Tibial nerve (tissue), 4 donors: ENCODE results near the gene GNAT1. TPM values are rescaled to one million over a fixed set of nuclear protein-coding genes. Genes with fewer than 3 reads are reported as not detected.

Experiments
- DNase-seq, 2 donors: peaks; one replicate each; pipeline ENCODE4 v3.0.0-alpha.2; 2019; ENCODE audit warnings: low spot score in 2 of 2
- H3K27ac ChIP-seq, 4 donors: fragments of 200-600 bp; sonication (generic) in 3 of 4; one replicate each; pipeline ENCODE4 v1.5.1; 2017 to 2019; ENCODE audit warnings: mild to moderate bottlenecking in 1 of 4
- H3K27me3 ChIP-seq, 2 donors: fragments of 200-600 bp; sonication (generic) in 1 of 2; one replicate each; pipeline versions ENCODE4 v1.5.1 to v1.6.0; 2017 to 2019
- H3K36me3 ChIP-seq, 3 donors: fragments of 200-600 bp; sonication (generic); one replicate each; pipeline ENCODE4 v1.5.1; 2018 to 2019
- H3K4me1 ChIP-seq, 4 donors: fragments of 200-600 bp; sonication (generic) in 3 of 4; one replicate each; pipeline ENCODE4 v1.5.1; 2017 to 2019
- H3K4me3 ChIP-seq, 4 donors: fragments of 200-600 bp; sonication (generic) in 3 of 4; one replicate each; pipeline ENCODE4 v1.5.1; 2017 to 2019; ENCODE audit warnings: mild to moderate bottlenecking in 1 of 4, moderate library complexity in 1 of 4
- H3K9me3 ChIP-seq, 4 donors: fragments of 200-600 bp; sonication (generic) in 3 of 4; one replicate each; pipeline ENCODE4 v1.5.1; 2017 to 2019
- EP300 ChIP-seq, 2 donors: sonication (generic); formaldehyde crosslinking; IDR thresholded peaks; one replicate each; pipeline ENCODE4 v1.6.1; 2017; ENCODE audit warnings: antibody characterized with exemption in 2 of 2, mild to moderate bottlenecking in 1 of 2
- POLR2A ChIP-seq, 2 donors: fragments of 450-650 bp; IDR thresholded peaks; one replicate each; pipeline ENCODE4 v1.6.1; 2017; ENCODE audit warnings: antibody characterized with exemption in 2 of 2, mild to moderate bottlenecking in 2 of 2, moderate library complexity in 2 of 2
- WGBS, 2 donors: methylation state at CpG; one replicate each; pipeline ENCODE4 v1.1.5; 2018; 5-methylcytosine and 5-hydroxymethylcytosine counted together
- total RNA-seq, 4 donors: library from RNA; depleted of rRNA; stranded (reverse); fragments of >200 nt; gene quantifications; one replicate each; pipeline ENCODE4 v1.1.0, GENCODE V29; 2016
- TF ChIP-seq, protein P1 (sequence below), 5 experiments: fragments of 200-600 bp in 3 of 5; fragments of 450-650 bp in 2 of 5; sonication (generic) in 3 of 5; IDR thresholded peaks; one replicate each; pipeline ENCODE4 v1.5.1; 2016 to 2019; ENCODE audit warnings: antibody characterized with exemption in 5 of 5, mild to moderate bottlenecking in 3 of 5, moderate library complexity in 2 of 5

The GNAT1 gene
- not detected for total RNA-seq

DNA sequence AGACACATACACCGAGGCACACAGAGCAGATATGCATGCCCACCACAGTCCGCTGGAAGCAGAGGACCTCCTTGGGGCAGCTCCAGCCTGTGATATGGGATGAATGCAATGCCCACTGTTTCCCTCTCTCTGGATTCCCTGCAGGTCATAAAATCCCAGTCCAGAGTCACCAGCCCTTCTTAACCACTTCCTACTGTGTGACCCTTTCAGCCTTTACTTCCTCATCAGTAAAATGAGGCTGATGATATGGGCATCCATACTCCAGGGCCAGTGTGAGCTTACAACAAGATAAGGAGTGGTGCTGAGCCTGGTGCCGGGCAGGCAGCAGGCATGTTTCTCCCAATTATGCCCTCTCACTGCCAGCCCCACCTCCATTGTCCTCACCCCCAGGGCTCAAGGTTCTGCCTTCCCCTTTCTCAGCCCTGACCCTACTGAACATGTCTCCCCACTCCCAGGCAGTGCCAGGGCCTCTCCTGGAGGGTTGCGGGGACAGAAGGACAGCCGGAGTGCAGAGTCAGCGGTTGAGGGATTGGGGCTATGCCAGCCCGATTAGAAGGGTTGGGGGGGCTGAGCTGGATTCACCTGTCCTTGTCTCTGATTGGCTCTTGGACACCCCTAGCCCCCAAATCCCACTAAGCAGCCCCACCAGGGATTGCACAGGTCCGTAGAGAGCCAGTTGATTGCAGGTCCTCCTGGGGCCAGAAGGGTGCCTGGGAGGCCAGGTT is at the start of gene GNAT1:
Gene GNAT1, plus strand, starts transcription at position 675 of the 725 bp plus-strand sequence. CDS start 116 bp downstream, outside the sequence.
- DNase-seq = no peak
- H3K4me1 ChIP-seq = peaks cover 0 to 25% (median 12%) of the 10 kb centered on the region in 4 donors
- 67 to 72% methylated on average over 5 to 8 of the region's 8 CpGs for WGBS, 2 donors

DNA sequence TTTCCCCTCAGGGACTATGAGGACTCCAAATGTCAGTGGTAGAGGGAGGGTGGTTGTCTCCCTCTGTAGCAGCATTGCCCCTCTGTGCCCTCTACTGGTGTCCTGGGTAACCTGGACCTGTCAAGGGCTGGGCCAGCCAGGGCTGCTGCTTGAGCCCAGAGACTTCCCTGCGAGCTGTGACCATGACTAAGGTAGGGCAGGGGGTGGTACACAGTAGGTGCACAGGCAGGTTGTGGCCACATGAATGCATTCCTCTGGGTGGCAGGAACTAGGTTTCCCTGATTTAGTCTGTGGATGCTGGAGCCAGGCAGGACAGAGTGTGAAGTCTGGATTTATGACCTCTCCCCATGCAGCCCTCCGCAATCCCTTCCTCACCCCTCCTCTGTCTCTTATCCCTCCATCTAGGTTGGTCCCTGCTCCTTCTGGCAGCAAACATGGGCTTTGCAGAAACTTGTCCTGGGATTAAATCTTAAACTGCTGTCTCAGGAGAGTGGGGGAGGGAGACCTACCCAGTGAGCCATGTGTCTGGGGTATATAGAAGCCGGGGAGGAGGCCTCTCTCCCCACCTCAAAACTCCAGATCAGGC is 45.0 kb upstream of the GNAT1 start:
- no peak for DNase-seq
- Histone ChIP-seq H3K27ac (no peak overlapping the region), H3K9me3 (no peaks in the 10 kb centered on the region), H3K4me3 (no peak overlapping the region), H3K4me1 (no peaks in the 10 kb centered on the region), H3K27me3 (no peaks in the 10 kb centered on the region), H3K36me3 (no peaks in the 10 kb centered on the region)
- TF ChIP-seq, protein P1, sequence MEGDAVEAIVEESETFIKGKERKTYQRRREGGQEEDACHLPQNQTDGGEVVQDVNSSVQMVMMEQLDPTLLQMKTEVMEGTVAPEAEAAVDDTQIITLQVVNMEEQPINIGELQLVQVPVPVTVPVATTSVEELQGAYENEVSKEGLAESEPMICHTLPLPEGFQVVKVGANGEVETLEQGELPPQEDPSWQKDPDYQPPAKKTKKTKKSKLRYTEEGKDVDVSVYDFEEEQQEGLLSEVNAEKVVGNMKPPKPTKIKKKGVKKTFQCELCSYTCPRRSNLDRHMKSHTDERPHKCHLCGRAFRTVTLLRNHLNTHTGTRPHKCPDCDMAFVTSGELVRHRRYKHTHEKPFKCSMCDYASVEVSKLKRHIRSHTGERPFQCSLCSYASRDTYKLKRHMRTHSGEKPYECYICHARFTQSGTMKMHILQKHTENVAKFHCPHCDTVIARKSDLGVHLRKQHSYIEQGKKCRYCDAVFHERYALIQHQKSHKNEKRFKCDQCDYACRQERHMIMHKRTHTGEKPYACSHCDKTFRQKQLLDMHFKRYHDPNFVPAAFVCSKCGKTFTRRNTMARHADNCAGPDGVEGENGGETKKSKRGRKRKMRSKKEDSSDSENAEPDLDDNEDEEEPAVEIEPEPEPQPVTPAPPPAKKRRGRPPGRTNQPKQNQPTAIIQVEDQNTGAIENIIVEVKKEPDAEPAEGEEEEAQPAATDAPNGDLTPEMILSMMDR (IDR thresholded peaks at IDR 0.05) = no peak
- TF ChIP-seq EP300 (IDR thresholded peaks at IDR 0.05) (no peak), POLR2A (IDR thresholded peaks at IDR 0.05) (no peak)
- 81 to 93% methylated on average over 3 of the region's 3 CpGs for WGBS, 2 donors

More for the DNA sequence above, at the start of gene GNAT1:
- Histone ChIP-seq H3K27me3 (peaks cover 0 to 37% of the 10 kb centered on the region in 2 donors), H3K36me3 (no peaks in the 10 kb centered on the region), H3K4me3 (no peak within 1 kb of the TSS), H3K27ac (no peak within 1 kb of the TSS), H3K9me3 (no peaks in the 10 kb centered on the region)
- no peak for TF ChIP-seq POLR2A (IDR thresholded peaks at IDR 0.05)

- WGBS, 2 donors = 80 to 82% methylated on average over 7 of the region's 7 CpGs
- TF ChIP-seq, protein P1 (IDR thresholded peaks at IDR 0.05) = no peak
- no peak for TF ChIP-seq POLR2A (IDR thresholded peaks at IDR 0.05)
- TF ChIP-seq EP300 (IDR thresholded peaks at IDR 0.05) = no peak
- no peaks in the 10 kb centered on the region for H3K27me3 ChIP-seq
These were observed 44.4 kb upstream of the GNAT1 start for GRCh38 chr3:50147016-50147415.

GRCh38 chr3:50147447-50147846 is 44.0 kb upstream of the GNAT1 start:
- H3K4me3 ChIP-seq = no peak overlapping the region
- H3K27me3 ChIP-seq = no peaks in the 10 kb centered on the region
- H3K4me1 ChIP-seq = no peaks in the 10 kb centered on the region
- H3K36me3 ChIP-seq = no peaks in the 10 kb centered on the region
- DNase-seq = no peak
- H3K27ac ChIP-seq = no peak overlapping the region
- WGBS, 2 donors = 79 to 100% methylated on average over 1 to 2 of the region's 2 CpGs
- H3K9me3 ChIP-seq = no peaks in the 10 kb centered on the region
- TF ChIP-seq, protein P1 (IDR thresholded peaks at IDR 0.05) = no peak
- TF ChIP-seq EP300 (IDR thresholded peaks at IDR 0.05) (no peak), POLR2A (IDR thresholded peaks at IDR 0.05) (no peak)

More at GRCh38 chr3:50147016-50147415, 44.4 kb upstream of the GNAT1 start:
- Histone ChIP-seq H3K4me3 (no peak overlapping the region), H3K27ac (no peak overlapping the region), H3K4me1 (no peaks in the 10 kb centered on the region), H3K9me3 (no peaks in the 10 kb centered on the region), H3K36me3 (no peaks in the 10 kb centered on the region)
- DNase-seq = no peak

GRCh38 chr3:50147861-50148260 is 43.5 kb upstream of the GNAT1 start:
- TF ChIP-seq, protein P1 (IDR thresholded peaks at IDR 0.05) = no peak
- TF ChIP-seq EP300 (IDR thresholded peaks at IDR 0.05) (no peak), POLR2A (IDR thresholded peaks at IDR 0.05) (no peak)
- Histone ChIP-seq H3K27ac (no peak overlapping the region), H3K4me3 (no peak overlapping the region), H3K27me3 (no peaks in the 10 kb centered on the region), H3K9me3 (no peaks in the 10 kb centered on the region), H3K4me1 (no peaks in the 10 kb centered on the region), H3K36me3 (no peaks in the 10 kb centered on the region)
- DNase-seq = no peak
- WGBS, 2 donors = 73 to 92% methylated on average over 4 to 6 of the region's 6 CpGs
